ENCODE results near the gene TCAP.

Gene TCAP

GRCh38 chr17:39650121-39650579, 15.0 kb upstream of the TCAP start:
- TF ChIP-seq, protein P1, sequence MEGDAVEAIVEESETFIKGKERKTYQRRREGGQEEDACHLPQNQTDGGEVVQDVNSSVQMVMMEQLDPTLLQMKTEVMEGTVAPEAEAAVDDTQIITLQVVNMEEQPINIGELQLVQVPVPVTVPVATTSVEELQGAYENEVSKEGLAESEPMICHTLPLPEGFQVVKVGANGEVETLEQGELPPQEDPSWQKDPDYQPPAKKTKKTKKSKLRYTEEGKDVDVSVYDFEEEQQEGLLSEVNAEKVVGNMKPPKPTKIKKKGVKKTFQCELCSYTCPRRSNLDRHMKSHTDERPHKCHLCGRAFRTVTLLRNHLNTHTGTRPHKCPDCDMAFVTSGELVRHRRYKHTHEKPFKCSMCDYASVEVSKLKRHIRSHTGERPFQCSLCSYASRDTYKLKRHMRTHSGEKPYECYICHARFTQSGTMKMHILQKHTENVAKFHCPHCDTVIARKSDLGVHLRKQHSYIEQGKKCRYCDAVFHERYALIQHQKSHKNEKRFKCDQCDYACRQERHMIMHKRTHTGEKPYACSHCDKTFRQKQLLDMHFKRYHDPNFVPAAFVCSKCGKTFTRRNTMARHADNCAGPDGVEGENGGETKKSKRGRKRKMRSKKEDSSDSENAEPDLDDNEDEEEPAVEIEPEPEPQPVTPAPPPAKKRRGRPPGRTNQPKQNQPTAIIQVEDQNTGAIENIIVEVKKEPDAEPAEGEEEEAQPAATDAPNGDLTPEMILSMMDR (IDR thresholded peaks at IDR 0.05): no peak
- H3K27me3 ChIP-seq: no peaks in the 10 kb centered on the region
- no peak overlapping the region for H3K4me3 ChIP-seq (ENCODE audit: low read depth in 1 of 2, low read length in 1 of 2)
- no peaks in the 10 kb centered on the region for H3K9me3 ChIP-seq
- peaks cover 14 to 23% of the 10 kb centered on the region in 2 experiments for H3K4me1 ChIP-seq (ENCODE audit: control insufficient read depth in 1 of 2, insufficient read depth in 1 of 2, low read depth in 1 of 2, low read length in 1 of 2)
- H3K27ac ChIP-seq: no peak overlapping the region
- peaks cover 21% of the 10 kb centered on the region for H3K36me3 ChIP-seq

- Histone ChIP-seq H3K36me3 (peaks cover 31% of the 10 kb centered on the region), H3K9me3 (no peaks in the 10 kb centered on the region), H3K4me3 (ENCODE audit: low read depth in 1 of 2, low read length in 1 of 2) (no peak overlapping the region), H3K27ac (no peak overlapping the region), H3K27me3 (no peaks in the 10 kb centered on the region), H3K4me1 (ENCODE audit: control insufficient read depth in 1 of 2, insufficient read depth in 1 of 2, low read depth in 1 of 2, low read length in 1 of 2) (peaks cover 14 to 23% of the 10 kb centered on the region in 2 experiments)
- TF ChIP-seq, protein P1 (IDR thresholded peaks at IDR 0.05): no peak
Observed at GRCh38 chr17:39651923-39652586, 13.1 kb upstream of the TCAP start.

- Histone ChIP-seq H3K27me3 (no peaks in the 10 kb centered on the region), H3K9me3 (no peaks in the 10 kb centered on the region), H3K27ac (no peak overlapping the region), H3K36me3 (peaks cover 38% of the 10 kb centered on the region), H3K4me3 (ENCODE audit: low read depth in 1 of 2, low read length in 1 of 2) (no peak overlapping the region), H3K4me1 (ENCODE audit: control insufficient read depth in 1 of 2, insufficient read depth in 1 of 2, low read depth in 1 of 2, low read length in 1 of 2) (peaks cover 14 to 23% of the 10 kb centered on the region in 2 experiments)
- TF ChIP-seq, protein P1 (IDR thresholded peaks at IDR 0.05): no peak
Observed at GRCh38 chr17:39652587-39653315, 12.4 kb upstream of the TCAP start.

DNA sequence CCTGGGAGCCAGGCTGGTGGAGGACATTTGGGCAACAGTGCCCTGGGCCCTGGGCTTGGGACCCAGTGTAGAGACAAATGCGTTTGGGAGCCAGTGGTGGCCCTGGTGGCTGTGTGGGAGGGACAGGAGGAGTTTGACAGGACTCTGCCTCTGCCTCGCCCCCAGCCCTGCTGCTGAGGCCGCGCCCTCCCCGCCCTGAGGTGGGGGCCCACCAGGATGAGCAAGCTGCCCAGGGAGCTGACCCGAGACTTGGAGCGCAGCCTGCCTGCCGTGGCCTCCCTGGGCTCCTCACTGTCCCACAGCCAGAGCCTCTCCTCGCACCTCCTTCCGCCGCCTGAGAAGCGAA, 11.9 kb upstream of the TCAP start:
- TF ChIP-seq, protein P1 (IDR thresholded peaks at IDR 0.05): no peak
- H3K9me3 ChIP-seq: no peaks in the 10 kb centered on the region
- peaks cover 44% of the 10 kb centered on the region for H3K36me3 ChIP-seq
- peaks cover 13 to 21% of the 10 kb centered on the region in 2 experiments for H3K4me1 ChIP-seq (ENCODE audit: control insufficient read depth in 1 of 2, insufficient read depth in 1 of 2, low read depth in 1 of 2, low read length in 1 of 2)
- H3K27ac ChIP-seq: no peak overlapping the region
- H3K27me3 ChIP-seq: no peaks in the 10 kb centered on the region
- no peak overlapping the region for H3K4me3 ChIP-seq (ENCODE audit: low read depth in 1 of 2, low read length in 1 of 2)

GRCh38 chr17:39653662-39654331, 11.4 kb upstream of the TCAP start:
- no peaks in the 10 kb centered on the region for H3K27me3 ChIP-seq
- TF ChIP-seq, protein P1 (IDR thresholded peaks at IDR 0.05): peak; percentile 75
- no peaks in the 10 kb centered on the region for H3K9me3 ChIP-seq
- H3K36me3 ChIP-seq: peaks cover 49% of the 10 kb centered on the region
- H3K4me3 ChIP-seq (ENCODE audit: low read depth in 1 of 2, low read length in 1 of 2): no peak overlapping the region
- H3K27ac ChIP-seq: no peak overlapping the region
- peaks cover 8 to 16% of the 10 kb centered on the region in 2 experiments for H3K4me1 ChIP-seq (ENCODE audit: control insufficient read depth in 1 of 2, insufficient read depth in 1 of 2, low read depth in 1 of 2, low read length in 1 of 2)
